ENCODE data around the gene PRLR.
"Not testable (repeated sequence)": the region's sequence is repeated elsewhere in the genome, so short reads cannot be mapped to it uniquely, and the experiment has no call there.

The PRLR gene

GRCh38 chr5:35082530-35082929 is 147.8 kb downstream of the PRLR start:
- no peak for DNase-seq (ENCODE audit: low spot score)

GRCh38 chr5:35081134-35081533 is 149.2 kb downstream of the PRLR start:
- no peak for DNase-seq (ENCODE audit: low spot score)

DNA sequence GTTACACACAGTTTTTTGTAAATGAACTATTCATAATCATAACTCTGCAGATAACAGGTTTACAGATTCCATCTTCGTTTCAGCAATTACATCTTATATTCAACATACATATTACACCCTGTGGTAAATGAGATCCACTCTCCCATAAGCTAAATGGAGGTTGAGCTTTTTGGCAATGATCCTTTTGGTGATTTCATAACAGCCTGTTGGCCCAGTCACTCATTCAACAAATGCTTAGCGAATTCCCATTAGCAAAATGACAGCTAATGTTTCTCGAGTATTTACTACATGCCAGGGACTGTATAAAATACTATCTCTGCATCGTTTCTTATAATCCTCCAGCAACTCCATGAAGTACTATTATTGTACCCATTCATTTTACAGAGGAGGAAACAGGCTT is 157.1 kb downstream of the PRLR start:
- DNase-seq (ENCODE audit: low spot score), result no peak

DNA sequence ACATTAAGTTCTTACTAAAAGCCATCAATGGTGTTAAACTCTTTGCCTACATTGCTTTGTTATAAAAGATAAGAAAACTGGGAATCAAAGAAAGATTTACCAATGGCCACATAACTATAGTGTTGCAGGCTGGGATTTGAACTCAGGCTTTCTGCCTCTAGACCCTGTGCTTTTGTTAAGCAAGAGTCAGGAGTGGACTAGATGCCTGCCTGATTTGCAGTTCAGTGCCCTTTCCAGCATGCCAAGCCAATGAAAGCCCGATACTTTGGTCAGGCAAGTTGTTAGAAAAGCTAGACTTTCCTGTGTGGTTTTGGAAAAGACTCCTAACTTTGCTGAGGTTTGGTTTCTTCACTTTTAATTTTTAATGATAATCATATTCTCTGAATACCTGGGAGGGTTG is 161.1 kb downstream of the PRLR start:
- no peak for DNase-seq (ENCODE audit: low spot score)

DNA sequence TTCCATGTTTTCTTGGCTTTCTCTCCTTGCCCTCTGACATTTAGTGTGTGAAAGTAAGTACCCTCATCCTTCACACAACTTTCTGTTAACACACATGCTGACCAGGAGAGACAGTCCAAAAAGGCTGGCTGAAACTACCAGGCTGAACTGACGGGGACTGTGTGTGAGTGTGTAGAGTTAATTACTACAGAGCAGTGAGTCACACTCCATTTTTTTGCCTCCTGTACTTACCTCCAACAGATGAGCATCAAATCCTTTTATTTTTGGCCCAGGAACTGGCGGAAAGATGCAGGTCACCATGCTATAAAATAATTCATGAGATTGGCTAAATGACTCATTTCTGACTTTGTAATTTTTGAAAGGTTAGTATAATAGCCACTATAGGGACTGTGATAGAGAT is 162.3 kb downstream of the PRLR start:
- DNase-seq (ENCODE audit: low spot score), result no peak

DNA sequence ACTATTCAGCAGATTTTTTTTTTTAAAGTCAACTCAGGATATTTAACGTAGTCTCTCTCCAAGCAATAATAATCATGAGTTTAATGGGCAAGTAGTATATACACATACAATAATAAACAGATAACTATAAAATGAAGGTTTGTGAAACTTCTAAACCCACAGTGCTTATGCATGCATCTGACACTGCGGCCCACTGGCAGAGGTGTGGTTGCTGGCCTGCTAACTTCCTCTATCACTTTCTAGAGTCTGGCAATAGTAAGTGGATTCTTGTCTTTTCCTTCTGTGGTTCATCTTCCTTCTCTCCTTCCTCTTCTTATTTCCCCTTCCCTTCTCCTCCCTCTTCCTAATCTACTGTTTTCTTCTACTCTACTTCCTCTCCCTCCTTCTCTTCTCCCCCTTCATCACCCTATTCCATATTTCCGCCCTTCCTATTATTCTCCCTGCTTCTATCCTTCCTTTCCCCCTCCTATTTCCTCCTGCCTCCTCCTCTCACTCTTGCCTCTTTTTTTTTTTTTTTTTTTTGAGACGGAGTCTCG is 164.0 kb downstream of the PRLR start:
- no peak for DNase-seq (ENCODE audit: low spot score)

DNA sequence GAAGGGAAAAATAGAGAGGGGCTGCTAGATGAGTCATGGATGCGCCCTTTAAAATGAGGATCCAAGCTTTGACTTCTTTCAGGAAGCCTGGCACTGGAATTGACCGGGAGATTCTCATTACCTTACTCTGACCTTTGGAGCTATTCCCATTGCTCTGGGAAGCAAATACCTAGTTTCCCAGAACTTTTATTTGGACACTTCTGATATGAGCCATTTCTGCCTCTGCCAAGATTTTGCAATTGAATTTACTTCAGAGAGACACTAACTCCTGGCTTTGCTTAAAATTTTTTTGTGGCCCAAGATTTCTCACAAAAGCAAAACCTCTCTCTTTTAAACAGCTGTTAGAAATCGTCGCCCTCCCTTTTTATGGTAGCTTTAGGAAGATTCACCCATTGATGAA is 166.9 kb downstream of the PRLR start:
- DNase-seq (ENCODE audit: low spot score), result no peak

DNA sequence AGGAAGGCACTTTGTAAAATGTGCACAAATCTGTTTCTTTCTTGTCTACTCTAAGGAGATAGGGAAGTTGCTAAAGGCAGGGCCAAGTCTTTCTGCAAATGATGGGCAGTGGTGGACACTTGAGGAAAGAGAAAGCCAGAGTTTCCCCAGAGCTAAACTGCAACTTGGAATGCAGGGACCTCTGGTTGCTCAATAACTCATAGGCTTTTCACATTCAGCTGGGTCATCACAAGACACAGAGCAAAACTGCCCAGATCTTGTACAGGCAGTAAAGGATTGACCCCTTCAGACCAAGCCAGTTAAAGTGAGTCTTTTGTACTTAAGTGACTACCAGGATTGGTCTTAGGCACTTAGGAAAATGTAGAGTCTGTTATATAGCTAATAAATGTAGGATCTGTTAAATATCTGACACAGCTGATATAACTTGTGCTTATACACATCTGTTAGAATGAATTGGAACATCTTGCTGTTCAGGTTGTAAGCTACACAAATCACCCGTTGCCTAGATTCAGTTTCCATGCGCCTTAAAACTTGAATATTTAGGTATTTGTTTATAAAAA is 169.0 kb downstream of the PRLR start:
- DNase-seq (ENCODE audit: low spot score), result no peak

GRCh38 chr5:35060236-35060635 is 170.1 kb downstream of the PRLR start:
- no peak for DNase-seq (ENCODE audit: low spot score)

DNA sequence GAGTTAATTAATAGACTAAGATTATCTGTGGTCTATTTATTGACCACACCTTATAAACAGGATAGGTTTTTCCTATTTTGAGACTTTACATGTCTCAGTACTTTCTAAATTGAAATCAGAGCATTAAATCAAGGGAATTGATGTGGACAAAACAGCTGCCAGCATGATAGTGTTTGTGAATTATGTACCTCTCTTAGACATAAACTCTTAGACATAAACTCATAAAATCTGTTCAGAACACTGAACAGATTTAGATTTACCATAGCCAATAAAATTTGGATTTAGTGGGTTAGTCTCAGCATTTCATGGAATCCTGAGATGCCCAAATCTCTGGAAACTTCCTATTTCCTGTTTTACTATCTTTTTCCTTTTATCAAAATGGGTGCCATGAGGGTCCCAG is 171.0 kb downstream of the PRLR start:
- no peak for DNase-seq (ENCODE audit: low spot score)

DNA sequence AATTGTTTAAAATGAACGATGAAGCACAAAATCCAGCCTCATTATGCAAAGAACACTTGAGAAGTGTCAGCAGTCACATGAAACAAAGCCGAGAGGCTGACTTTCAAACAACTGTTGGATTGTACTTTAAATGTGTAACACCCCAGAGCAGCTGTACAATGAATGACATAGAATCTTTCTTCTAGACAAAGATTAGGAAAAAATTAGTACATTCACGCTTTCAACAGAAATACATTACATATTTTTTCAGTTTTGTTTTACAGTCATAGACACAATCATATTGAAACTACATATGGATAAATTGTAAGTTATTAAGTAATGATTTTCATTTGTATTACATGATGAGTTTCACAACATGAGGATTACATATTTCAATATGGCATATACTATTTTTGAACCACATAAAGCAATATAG is 171.9 kb downstream of the PRLR start:
- peak; percentile 45 for DNase-seq (ENCODE audit: low spot score)

GRCh38 chr5:35056686-35057085 is 173.6 kb downstream of the PRLR start:
- no peak for DNase-seq (ENCODE audit: low spot score)

GRCh38 chr5:35052838-35053237 is 177.4 kb downstream of the PRLR start:
- DNase-seq (ENCODE audit: low spot score), result no peak

DNA sequence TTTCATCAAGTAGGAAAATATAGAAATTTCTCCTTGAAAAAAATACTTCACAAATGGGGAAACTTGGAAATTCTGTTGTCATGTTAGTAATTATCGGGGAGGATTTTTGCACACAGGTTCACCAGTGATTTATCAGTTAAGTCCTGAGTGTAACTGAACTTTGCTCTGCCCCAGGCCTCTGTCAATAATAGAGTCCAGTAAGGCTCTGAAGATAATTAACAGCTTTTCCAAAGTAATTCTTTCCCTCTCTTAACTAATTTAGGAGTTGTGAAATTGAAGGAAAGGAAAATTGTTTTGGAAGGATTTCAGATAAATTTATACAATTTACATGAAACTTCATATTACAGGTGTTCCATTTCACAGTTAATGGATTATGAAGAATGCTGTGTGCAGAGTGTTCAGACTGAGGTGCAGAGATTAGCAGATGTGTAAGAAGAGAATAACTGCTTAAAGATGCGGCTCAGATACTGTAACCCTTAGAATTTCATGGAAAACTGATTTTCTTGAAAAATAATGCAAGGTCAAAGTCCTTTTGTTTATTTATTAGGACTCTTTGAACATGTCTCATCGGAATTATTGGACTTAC is 179.7 kb downstream of the PRLR start:
- DNase-seq (ENCODE audit: low spot score), result no peak

DNA sequence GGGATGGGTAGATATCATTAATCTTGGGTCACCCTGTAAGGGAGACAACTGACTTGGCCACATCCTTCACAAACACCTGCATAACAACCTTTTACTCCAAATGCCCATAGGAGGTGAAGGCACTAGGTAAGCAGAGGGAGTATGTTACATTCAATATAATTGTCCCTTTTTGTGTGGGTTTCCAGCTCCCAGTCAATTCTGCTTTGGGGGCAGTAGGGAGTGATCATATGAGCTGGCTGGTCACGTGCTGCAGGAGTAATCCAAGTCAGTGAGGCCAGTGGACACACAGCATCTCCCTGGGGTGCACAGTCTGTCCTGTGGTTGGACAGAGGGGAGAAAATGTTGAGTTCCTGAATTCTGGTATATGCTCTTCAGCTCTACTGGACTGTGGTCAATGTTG is 181.4 kb downstream of the PRLR start:
- no peak for DNase-seq (ENCODE audit: low spot score)

GRCh38 chr5:35047785-35048404 is 182.4 kb downstream of the PRLR start, which contains the start of gene AGXT2:
AGXT2 (minus strand) TSS chr5:35047949; CDS start chr5:35047892, 57 bp downstream.
- DNase-seq (ENCODE audit: low spot score), result no peak

GRCh38 chr5:35046774-35047173 is 183.5 kb downstream of the PRLR start:
- DNase-seq (ENCODE audit: low spot score), result no peak

- no peak for DNase-seq (ENCODE audit: low spot score)
Measured at GRCh38 chr5:35045280-35045679, 185.0 kb downstream of the PRLR start.

GRCh38 chr5:35044649-35045048 is 185.6 kb downstream of the PRLR start:
- DNase-seq (ENCODE audit: low spot score), result no peak

GRCh38 chr5:35042781-35043180 is 187.5 kb downstream of the PRLR start:
- no peak for DNase-seq (ENCODE audit: low spot score)

- DNase-seq (ENCODE audit: low spot score), result no peak
Measured at GRCh38 chr5:35041261-35041660, 189.0 kb downstream of the PRLR start.

GRCh38 chr5:35038891-35039290 is 191.4 kb downstream of the PRLR start:
- DNase-seq (ENCODE audit: low spot score), result no peak

DNA sequence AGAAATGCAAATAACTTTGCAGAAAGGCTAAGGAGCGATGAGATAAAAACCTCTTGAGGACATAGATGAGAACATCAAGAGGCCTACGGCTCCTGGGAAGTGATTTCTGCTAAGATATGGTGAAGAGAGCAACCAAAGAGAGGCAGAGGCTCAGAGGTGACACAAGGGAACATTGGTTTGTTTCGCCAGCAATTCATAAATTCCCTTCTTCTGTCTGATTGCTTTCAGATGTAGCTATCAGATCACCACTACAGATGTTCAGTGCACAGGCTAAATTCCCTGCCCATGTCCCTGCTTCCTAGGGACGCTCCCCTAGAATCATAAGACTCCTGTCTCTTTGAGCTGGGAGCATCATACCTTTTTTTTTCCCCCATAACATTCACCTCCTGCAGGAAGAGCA is 193.8 kb downstream of the PRLR start:
- no peak for DNase-seq (ENCODE audit: low spot score)

DNA sequence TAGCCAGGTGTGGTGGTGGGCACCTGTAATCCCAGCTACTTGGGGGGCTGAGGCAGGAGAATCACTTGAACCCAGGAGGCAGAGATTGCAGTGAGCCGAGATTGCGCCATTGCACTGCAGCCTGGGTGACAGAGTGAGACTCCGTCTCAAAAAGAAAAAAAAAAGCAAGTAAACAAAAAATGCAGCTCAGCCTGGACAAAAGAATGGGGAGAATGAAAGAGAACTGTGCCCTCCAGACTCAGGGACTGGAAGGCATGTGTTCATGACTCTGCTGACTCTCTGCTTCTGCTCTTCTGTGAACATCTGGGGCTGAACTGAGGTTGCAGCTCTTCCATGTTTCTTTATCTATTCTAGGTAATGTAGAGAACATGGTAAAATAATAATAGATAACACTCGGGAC is 194.4 kb downstream of the PRLR start:
- not testable (repeated sequence) for DNase-seq (ENCODE audit: low spot score)

All from pons (tissue), 1 donor.